Transverse colon (tissue), 4 donors: Measurements from ENCODE around the gene CLIP1.

ENCODE experiments used
- CTCF ChIP-seq, 5 experiments: fragments of 200-600 bp in 3 of 5; fragments of 450-650 bp in 2 of 5; sonication (generic) in 3 of 5; IDR thresholded peaks; 1 replicate in 2 of 5; 2 replicates in 3 of 5; pipeline ENCODE4 v1.5.1; 2016 to 2017; ENCODE audit warnings: antibody characterized with exemption in 5 of 5, inconsistent platforms in 3 of 5, mild to moderate bottlenecking in 2 of 5, moderate library complexity in 1 of 5
- EP300 ChIP-seq: sonication (generic); formaldehyde crosslinking; IDR thresholded peaks from one replicate; pipeline ENCODE4 v1.6.1; 2017; ENCODE audit warnings: antibody characterized with exemption, low read depth
- POLR2A ChIP-seq: fragments of 450-650 bp; IDR thresholded peaks from one replicate; pipeline ENCODE4 v1.6.1; 2016; ENCODE audit warnings: antibody characterized with exemption, mild to moderate bottlenecking, moderate library complexity
- POLR2AphosphoS5 ChIP-seq, 3 donors: sonication (generic); formaldehyde crosslinking; IDR thresholded peaks; one replicate each; pipeline ENCODE4 v1.6.1; 2016; ENCODE audit warnings: antibody characterized with exemption in 3 of 3

- TF ChIP-seq CTCF (IDR thresholded peaks at IDR 0.05) (no peak), POLR2AphosphoS5 (IDR thresholded peaks at IDR 0.05) (no peak), POLR2A (no peak), EP300 (no peak)
These were observed 186.7 kb downstream of the CLIP1 start for GRCh38 chr12:122235741-122236140.
